GM13976 (cell line): ENCODE measurements around the gene TCF7L1.

Experiments
- DNase-seq: peaks from one replicate; pipeline ENCODE4 v3.0.0; 2012; ENCODE audit warnings: low spot score
- in situ Hi-C: fragments of 300-500 bp; cut with MboI; formaldehyde crosslinking; loops from one replicate; pipeline ENCODE4 v1.12.0; 2022; ENCODE audit warnings: low sequenced_read_pairs, mixed read lengths, inconsistent platforms; ENCODE audit not compliant: unreplicated experiment
- TF ChIP-seq, protein P1 (sequence below): IDR thresholded peaks from 2 replicates; pipeline ENCODE4 v1.5.1; 2012; ENCODE audit warnings: borderline replicate concordance, mild to moderate bottlenecking; ENCODE audit not compliant: insufficient read depth; ENCODE audit errors: extremely low read depth, missing control alignments, control extremely low read depth

TCF7L1 gene

DNA sequence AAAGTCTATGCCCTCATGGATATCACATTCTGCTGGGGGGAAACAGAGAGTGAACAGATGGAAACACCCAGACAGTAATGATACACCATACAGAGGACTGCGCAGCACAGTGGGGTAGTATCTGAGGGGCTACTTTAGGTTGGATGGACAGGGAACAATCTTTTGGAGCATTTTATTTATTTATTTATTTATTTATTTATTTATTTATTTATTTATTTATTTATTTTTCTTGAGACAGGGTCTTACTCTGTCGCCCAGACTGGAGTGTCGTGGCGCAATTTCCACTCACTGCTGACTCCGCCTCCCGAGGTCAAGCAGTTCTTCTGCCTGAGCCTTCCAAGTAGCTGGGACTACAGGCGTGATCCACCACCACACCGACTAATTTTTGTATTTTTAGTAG, 105.4 kb downstream of the TCF7L1 start:
- in situ Hi-C loops, result no loop called here
- TF ChIP-seq, protein P1, sequence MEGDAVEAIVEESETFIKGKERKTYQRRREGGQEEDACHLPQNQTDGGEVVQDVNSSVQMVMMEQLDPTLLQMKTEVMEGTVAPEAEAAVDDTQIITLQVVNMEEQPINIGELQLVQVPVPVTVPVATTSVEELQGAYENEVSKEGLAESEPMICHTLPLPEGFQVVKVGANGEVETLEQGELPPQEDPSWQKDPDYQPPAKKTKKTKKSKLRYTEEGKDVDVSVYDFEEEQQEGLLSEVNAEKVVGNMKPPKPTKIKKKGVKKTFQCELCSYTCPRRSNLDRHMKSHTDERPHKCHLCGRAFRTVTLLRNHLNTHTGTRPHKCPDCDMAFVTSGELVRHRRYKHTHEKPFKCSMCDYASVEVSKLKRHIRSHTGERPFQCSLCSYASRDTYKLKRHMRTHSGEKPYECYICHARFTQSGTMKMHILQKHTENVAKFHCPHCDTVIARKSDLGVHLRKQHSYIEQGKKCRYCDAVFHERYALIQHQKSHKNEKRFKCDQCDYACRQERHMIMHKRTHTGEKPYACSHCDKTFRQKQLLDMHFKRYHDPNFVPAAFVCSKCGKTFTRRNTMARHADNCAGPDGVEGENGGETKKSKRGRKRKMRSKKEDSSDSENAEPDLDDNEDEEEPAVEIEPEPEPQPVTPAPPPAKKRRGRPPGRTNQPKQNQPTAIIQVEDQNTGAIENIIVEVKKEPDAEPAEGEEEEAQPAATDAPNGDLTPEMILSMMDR, result no peak

DNA sequence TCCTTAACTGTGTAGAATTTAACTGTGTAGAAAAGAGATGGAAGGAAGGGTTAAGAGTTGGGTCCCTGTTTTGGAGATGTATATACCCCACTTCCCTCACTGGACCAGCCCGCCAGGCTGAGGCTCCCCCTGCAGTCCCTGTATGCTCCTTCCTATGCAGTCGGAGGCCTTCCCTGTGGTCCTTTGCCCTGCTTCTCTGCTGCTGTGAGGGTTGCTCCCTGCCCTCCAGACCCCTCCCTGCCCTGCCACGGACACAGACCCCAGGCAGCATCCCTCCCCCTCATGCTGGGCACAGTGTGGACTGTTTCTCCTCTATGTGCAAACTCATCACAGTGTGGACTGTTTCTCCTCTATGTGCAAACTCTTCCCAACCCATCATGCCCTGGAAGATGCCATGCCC, 105.9 kb downstream of the TCF7L1 start:
- TF ChIP-seq, protein P1, result no peak
- in situ Hi-C loops, result no loop called here
- DNase-seq, result no peak

More for the DNA sequence above, 105.4 kb downstream of the TCF7L1 start:
- DNase-seq, result no peak

DNA sequence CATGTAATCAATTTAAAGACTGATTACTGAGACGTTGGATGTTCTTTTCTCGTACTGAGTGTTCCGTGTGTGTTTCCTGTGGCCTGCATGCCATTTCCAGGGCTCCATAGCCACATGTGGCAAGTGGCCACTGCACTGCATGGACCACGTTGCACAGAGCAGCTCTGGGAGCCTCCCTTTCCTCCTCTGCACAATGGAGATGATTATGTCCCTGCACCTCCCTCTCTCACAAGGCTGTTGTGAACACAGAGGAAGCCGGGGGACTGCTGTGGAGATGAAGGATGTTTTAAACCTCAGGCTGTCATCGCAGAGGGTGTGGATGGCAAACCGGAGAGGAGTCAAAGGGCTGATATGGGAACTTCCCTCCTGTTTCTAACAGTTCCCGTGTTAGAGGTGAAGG, 106.9 kb downstream of the TCF7L1 start:
- TF ChIP-seq, protein P1, result no peak
- no peak for DNase-seq
- in situ Hi-C loops, result no loop called here

DNA sequence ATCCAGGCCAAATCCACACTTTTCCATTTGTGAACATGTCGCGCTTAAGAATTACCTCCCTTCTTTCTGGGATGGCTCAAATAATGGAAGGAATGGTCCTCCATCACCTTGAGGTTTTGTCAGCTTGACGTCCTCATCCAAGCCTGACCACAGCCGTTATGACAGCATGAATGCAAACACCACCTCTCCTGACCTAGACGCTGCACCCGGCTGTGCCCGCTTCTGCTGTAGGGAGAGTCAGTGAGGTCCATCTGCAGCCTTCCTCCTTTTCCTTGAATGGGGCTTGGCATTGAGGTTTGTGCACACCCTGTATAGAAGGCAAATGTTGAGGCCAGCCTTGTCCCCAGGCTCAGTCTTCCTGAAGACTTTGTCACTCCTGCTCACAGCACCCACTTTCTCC, 109.1 kb downstream of the TCF7L1 start:
- TF ChIP-seq, protein P1, result no peak
- no peak for DNase-seq
- in situ Hi-C loops, result no loop called here

DNA sequence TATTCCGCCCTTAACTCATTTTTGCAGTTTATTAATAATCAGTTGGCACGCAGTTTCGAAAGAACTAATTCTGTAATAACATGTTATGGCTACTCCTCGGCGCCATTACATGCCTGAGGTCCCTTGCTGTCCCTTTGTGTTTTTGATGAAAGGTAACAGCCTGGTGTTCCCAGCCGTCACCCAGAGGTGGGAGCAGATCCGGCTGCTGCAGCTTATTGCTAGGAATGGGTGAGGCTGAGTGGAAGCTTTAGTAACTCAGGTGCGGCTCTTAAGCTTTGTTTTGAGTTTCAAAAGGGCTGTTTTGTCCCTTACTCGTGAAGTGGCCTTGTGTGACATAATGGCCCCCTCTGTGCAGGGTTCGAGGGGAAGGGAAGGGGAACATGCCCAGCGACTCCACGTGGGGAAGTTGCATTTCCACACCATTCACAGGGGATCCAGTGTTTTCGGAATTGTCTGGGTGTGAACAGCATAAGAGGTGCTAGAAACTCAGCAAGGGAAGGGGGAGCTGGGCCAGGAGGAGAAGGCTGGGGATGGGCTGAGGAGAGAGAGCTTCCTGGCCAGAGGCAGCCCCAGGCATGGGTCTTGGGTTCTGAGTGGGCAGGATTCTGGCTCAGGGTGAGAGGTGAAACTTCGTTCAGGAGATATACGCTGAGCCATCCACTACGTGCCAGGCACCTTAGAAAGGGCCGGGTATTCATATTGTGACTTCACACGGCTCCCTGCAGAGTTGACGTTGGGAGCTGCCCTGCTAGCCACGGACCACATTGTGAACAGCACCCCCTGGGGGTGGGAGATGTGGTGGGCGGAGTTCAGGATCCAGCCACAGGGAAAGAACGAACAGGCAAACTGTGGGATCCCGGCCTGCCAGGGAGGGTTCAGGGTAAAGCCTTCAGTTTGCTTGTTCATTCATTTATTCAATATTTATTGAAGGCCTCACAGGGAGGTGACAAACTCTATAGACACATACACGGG, 110.2 kb downstream of the TCF7L1 start:
- TF ChIP-seq, protein P1, result peak; percentile 12
- in situ Hi-C loops, result no loop called here
- DNase-seq, result no peak

DNA sequence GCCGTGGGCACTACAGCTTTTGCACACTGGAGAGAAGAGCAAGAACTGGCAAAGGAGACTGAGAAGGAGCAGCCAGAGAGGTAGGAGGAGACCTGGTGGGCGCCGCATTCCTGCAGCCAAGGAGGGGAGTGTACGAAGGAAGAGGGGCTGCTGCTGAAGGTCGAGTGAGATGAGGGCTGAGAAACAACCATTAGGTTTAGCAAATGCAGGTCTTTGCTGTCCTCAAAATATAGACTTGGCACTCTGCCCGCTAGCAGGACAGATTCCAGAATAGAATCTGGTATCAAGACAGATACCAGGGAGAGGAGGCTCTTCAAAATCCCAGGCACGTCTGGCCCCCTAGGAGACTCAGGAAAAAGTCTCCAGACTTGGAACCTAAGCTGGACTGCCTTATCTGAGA, 111.6 kb downstream of the TCF7L1 start:
- in situ Hi-C loops, result no loop called here
- TF ChIP-seq, protein P1, result no peak
- no peak for DNase-seq

DNA sequence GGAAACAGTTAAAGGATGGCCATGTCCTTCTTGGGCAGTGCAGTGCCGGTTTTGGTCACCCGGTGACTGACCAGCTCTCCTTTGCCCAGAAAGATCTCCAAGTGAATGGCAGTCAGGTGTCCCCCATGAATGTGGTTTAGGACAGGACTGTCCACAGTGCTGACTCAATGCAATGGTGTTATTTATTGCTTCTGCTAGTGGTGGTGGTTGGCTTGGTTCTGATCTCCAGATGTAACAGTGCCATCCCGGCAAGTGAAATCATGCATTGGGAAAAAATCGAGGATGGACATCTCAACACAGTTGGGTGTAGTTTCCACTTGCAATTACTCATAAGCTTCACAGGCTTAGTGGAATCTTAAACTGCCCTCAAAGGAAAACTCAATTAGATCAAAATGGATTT, 112.7 kb downstream of the TCF7L1 start:
- DNase-seq, result no peak
- in situ Hi-C loops, result no loop called here

More for the DNA sequence above, 112.7 kb downstream of the TCF7L1 start:
- TF ChIP-seq, protein P1, result no peak
